HEK293 (cell line): ENCODE results near the gene PRMT6.

Source experiments
- EGR2 ChIP-seq: fragments of 450-650 bp; formaldehyde crosslinking; IDR thresholded peaks from 2 replicates; pipeline ENCODE4 v1.5.1; 2016; ENCODE audit warnings: low read depth, missing biosample characterization, missing genetic modification characterization
- GLI4 ChIP-seq: fragments of 450-650 bp; formaldehyde crosslinking; IDR thresholded peaks from 2 replicates; pipeline ENCODE4 v1.5.1; 2016; ENCODE audit warnings: missing biosample characterization, missing genetic modification characterization
- GLIS1 ChIP-seq: fragments of 450-650 bp; formaldehyde crosslinking; IDR thresholded peaks from 2 replicates; pipeline ENCODE4 v1.5.1; 2016; ENCODE audit warnings: missing biosample characterization, missing genetic modification characterization
- GLIS2 ChIP-seq: fragments of 450-650 bp; formaldehyde crosslinking; IDR thresholded peaks from 2 replicates; pipeline ENCODE4 v1.5.1; 2016; ENCODE audit warnings: missing biosample characterization, missing genetic modification characterization
- SALL2 ChIP-seq: fragments of 450-650 bp; formaldehyde crosslinking; IDR thresholded peaks from 2 replicates; pipeline ENCODE4 v1.5.0; 2017; ENCODE audit warnings: missing biosample characterization, mild to moderate bottlenecking, missing genetic modification characterization, borderline replicate concordance
- SCRT2 ChIP-seq: fragments of 450-650 bp; formaldehyde crosslinking; IDR thresholded peaks from 2 replicates; pipeline ENCODE4 v1.5.1; 2016; ENCODE audit warnings: missing biosample characterization, missing genetic modification characterization
- SP2 ChIP-seq: fragments of 450-650 bp; formaldehyde crosslinking; IDR thresholded peaks from 2 replicates; pipeline ENCODE4 v1.5.1; 2016; ENCODE audit warnings: missing biosample characterization, missing genetic modification characterization
- SP3 ChIP-seq: fragments of 450-650 bp; formaldehyde crosslinking; IDR thresholded peaks from 2 replicates; pipeline ENCODE4 v1.5.1; 2016; ENCODE audit warnings: missing biosample characterization, missing genetic modification characterization
- YY1 ChIP-seq: fragments of 450-650 bp; formaldehyde crosslinking; IDR thresholded peaks from 2 replicates; pipeline ENCODE4 v1.5.1; 2018; ENCODE audit warnings: missing biosample characterization, missing genetic modification characterization
- ZBTB7A ChIP-seq: fragments of 450-650 bp; formaldehyde crosslinking; IDR thresholded peaks from 2 replicates; pipeline ENCODE4 v1.5.1; 2016; ENCODE audit warnings: low read depth, missing biosample characterization, missing genetic modification characterization
- ZFP37 ChIP-seq: fragments of 450-650 bp; formaldehyde crosslinking; IDR thresholded peaks from 2 replicates; pipeline ENCODE4 v1.5.1; 2016; ENCODE audit warnings: missing biosample characterization, missing genetic modification characterization
- ZNF140 ChIP-seq: fragments of 450-650 bp; formaldehyde crosslinking; IDR thresholded peaks from 2 replicates; pipeline ENCODE4 v1.5.1; 2016; ENCODE audit warnings: missing biosample characterization, missing genetic modification characterization
- ZNF23 ChIP-seq: fragments of 450-650 bp; formaldehyde crosslinking; IDR thresholded peaks from 2 replicates; pipeline ENCODE4 v1.5.1; 2016; ENCODE audit warnings: missing biosample characterization, missing genetic modification characterization, borderline replicate concordance
- ZNF394 ChIP-seq: fragments of 450-650 bp; formaldehyde crosslinking; IDR thresholded peaks from 2 replicates; pipeline ENCODE4 v1.5.1; 2016; ENCODE audit warnings: missing biosample characterization, missing genetic modification characterization, mild to moderate bottlenecking, moderate library complexity, borderline replicate concordance
- ZNF501 ChIP-seq: fragments of 450-650 bp; formaldehyde crosslinking; IDR thresholded peaks from 2 replicates; pipeline ENCODE4 v1.5.1; 2016; ENCODE audit warnings: missing biosample characterization, missing genetic modification characterization
- ZNF514 ChIP-seq: fragments of 450-650 bp; formaldehyde crosslinking; IDR thresholded peaks from 2 replicates; pipeline ENCODE4 v1.5.1; 2016; ENCODE audit warnings: missing biosample characterization, missing genetic modification characterization
- ZNF555 ChIP-seq: fragments of 450-650 bp; formaldehyde crosslinking; conservative IDR thresholded peaks from 2 replicates; pipeline ENCODE4 v1.5.1; 2017; ENCODE audit warnings: missing biosample characterization, mild to moderate bottlenecking, missing genetic modification characterization, inconsistent platforms
- ZNF560 ChIP-seq: fragments of 450-650 bp; formaldehyde crosslinking; IDR thresholded peaks from 2 replicates; pipeline ENCODE4 v1.5.1; 2017; ENCODE audit warnings: missing biosample characterization, missing genetic modification characterization, borderline replicate concordance
- ZNF561 ChIP-seq: fragments of 450-650 bp; IDR thresholded peaks from 2 replicates; pipeline ENCODE4 v1.5.1; 2018; ENCODE audit warnings: missing biosample characterization, missing genetic modification characterization, borderline replicate concordance
- ZNF660 ChIP-seq: fragments of 450-650 bp; IDR thresholded peaks from 2 replicates; pipeline ENCODE4 v1.5.1; 2018; ENCODE audit warnings: missing biosample characterization, mild to moderate bottlenecking, missing genetic modification characterization
- ZNF677 ChIP-seq: fragments of 450-650 bp; IDR thresholded peaks from 2 replicates; pipeline ENCODE4 v1.5.0; 2018; ENCODE audit warnings: missing biosample characterization, mild to moderate bottlenecking, missing genetic modification characterization, moderate library complexity
- ZNF785 ChIP-seq: fragments of 450-650 bp; formaldehyde crosslinking; IDR thresholded peaks from 2 replicates; pipeline ENCODE4 v1.5.1; 2016; ENCODE audit warnings: missing biosample characterization, missing genetic modification characterization
- ZNF837 ChIP-seq: fragments of 450-650 bp; formaldehyde crosslinking; IDR thresholded peaks from 2 replicates; pipeline ENCODE4 v1.5.1; 2016; ENCODE audit warnings: missing biosample characterization, missing genetic modification characterization
- ZNF843 ChIP-seq: fragments of 450-650 bp; formaldehyde crosslinking; IDR thresholded peaks from 2 replicates; pipeline ENCODE4 v1.5.1; 2016; ENCODE audit warnings: missing biosample characterization, missing genetic modification characterization
- ZSCAN23 ChIP-seq: fragments of 450-650 bp; formaldehyde crosslinking; IDR thresholded peaks from 2 replicates; pipeline ENCODE4 v1.5.1; 2016; ENCODE audit warnings: missing biosample characterization, missing genetic modification characterization
- TF ChIP-seq, protein P1 (sequence below): fragments of 450-650 bp; formaldehyde crosslinking; conservative IDR thresholded peaks from 2 replicates; pipeline ENCODE4 v1.5.1; 2016; ENCODE audit warnings: low read depth, missing biosample characterization, missing genetic modification characterization
- TF ChIP-seq, protein P2 (sequence below): fragments of 450-650 bp; formaldehyde crosslinking; IDR thresholded peaks from 2 replicates; pipeline ENCODE4 v1.5.1; 2016; ENCODE audit warnings: missing biosample characterization, missing genetic modification characterization
- TF ChIP-seq, protein P3 (sequence below): fragments of 450-650 bp; formaldehyde crosslinking; IDR thresholded peaks from 2 replicates; pipeline ENCODE4 v1.5.1; 2016; ENCODE audit warnings: missing biosample characterization, missing genetic modification characterization

The PRMT6 gene

DNA sequence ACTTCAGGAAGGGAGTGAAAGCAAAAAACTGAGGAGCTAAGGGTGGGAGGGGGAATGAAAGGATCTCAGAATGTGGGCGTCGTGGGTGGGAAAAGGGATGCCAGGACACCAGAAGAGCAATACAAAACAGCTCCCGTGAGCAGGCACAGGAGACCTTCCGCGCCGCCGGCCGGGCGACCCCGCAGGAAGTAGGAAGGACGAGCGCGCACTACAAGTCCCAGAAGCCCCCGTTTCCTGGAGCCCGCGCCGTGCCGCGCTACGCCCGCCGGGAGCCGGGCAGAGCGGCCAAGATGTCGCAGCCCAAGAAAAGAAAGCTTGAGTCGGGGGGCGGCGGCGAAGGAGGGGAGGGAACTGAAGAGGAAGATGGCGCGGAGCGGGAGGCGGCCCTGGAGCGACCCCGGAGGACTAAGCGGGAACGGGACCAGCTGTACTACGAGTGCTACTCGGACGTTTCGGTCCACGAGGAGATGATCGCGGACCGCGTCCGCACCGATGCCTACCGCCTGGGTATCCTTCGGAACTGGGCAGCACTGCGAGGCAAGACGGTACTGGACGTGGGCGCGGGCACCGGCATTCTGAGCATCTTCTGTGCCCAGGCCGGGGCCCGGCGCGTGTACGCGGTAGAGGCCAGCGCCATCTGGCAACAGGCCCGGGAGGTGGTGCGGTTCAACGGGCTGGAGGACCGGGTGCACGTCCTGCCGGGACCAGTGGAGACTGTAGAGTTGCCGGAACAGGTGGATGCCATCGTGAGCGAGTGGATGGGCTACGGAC, at the start of gene PRMT6 (continued):
- TF ChIP-seq ZNF514 (no peak), ZBTB7A (tag by site-specific recombination) (0 out of 2 replicates have a peak, but pooled peaks have one; percentile 41), ZNF561 (tag by site-specific recombination) (peak; percentile 23; the same call in 1 of the 2 replicates), YY1 (tag by site-specific recombination) (peak; percentile 84), ZNF660 (peak; percentile 51), ZNF501 (peak; percentile 92), ZFP37 (peak; percentile 76), ZNF140 (tag by site-specific recombination) (no peak), ZNF677 (tag by site-specific recombination) (no peak), ZNF785 (tag by site-specific recombination) (no peak), ZNF23 (tag by site-specific recombination) (no peak), ZNF394 (tag by site-specific recombination) (peak; percentile 45), ZNF837 (tag by site-specific recombination) (no peak), GLI4 (tag by site-specific recombination) (0 out of 2 replicates have a peak, but pooled peaks have one; percentile 56), SCRT2 (tag by site-specific recombination) (peak; percentile 86), GLIS2 (tag by site-specific recombination) (peak; percentile 62), SP2 (tag by site-specific recombination) (peak; percentile 61), SP3 (peak; percentile 70), ZSCAN23 (tag by site-specific recombination) (no peak), SALL2 (tag by site-specific recombination) (no peak), ZNF560 (tag by site-specific recombination) (0 out of 2 replicates have a peak, but pooled peaks have one; percentile 51), ZNF555 (tag by site-specific recombination) (no peak), GLIS1 (tag by site-specific recombination) (peak; percentile 46), EGR2 (tag by site-specific recombination) (peak; percentile 86), ZNF843 (peak; percentile 59; the same call in 1 of the 2 replicates)
- TF ChIP-seq, protein P1, sequence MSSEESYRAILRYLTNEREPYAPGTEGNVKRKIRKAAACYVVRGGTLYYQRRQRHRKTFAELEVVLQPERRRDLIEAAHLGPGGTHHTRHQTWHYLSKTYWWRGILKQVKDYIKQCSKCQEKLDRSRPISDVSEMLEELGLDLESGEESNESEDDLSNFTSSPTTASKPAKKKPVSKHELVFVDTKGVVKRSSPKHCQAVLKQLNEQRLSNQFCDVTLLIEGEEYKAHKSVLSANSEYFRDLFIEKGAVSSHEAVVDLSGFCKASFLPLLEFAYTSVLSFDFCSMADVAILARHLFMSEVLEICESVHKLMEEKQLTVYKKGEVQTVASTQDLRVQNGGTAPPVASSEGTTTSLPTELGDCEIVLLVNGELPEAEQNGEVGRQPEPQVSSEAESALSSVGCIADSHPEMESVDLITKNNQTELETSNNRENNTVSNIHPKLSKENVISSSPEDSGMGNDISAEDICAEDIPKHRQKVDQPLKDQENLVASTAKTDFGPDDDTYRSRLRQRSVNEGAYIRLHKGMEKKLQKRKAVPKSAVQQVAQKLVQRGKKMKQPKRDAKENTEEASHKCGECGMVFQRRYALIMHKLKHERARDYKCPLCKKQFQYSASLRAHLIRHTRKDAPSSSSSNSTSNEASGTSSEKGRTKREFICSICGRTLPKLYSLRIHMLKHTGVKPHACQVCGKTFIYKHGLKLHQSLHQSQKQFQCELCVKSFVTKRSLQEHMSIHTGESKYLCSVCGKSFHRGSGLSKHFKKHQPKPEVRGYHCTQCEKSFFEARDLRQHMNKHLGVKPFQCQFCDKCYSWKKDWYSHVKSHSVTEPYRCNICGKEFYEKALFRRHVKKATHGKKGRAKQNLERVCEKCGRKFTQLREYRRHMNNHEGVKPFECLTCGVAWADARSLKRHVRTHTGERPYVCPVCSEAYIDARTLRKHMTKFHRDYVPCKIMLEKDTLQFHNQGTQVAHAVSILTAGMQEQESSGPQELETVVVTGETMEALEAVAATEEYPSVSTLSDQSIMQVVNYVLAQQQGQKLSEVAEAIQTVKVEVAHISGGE (tag by site-specific recombination), result peak; percentile 82
- TF ChIP-seq, protein P2, sequence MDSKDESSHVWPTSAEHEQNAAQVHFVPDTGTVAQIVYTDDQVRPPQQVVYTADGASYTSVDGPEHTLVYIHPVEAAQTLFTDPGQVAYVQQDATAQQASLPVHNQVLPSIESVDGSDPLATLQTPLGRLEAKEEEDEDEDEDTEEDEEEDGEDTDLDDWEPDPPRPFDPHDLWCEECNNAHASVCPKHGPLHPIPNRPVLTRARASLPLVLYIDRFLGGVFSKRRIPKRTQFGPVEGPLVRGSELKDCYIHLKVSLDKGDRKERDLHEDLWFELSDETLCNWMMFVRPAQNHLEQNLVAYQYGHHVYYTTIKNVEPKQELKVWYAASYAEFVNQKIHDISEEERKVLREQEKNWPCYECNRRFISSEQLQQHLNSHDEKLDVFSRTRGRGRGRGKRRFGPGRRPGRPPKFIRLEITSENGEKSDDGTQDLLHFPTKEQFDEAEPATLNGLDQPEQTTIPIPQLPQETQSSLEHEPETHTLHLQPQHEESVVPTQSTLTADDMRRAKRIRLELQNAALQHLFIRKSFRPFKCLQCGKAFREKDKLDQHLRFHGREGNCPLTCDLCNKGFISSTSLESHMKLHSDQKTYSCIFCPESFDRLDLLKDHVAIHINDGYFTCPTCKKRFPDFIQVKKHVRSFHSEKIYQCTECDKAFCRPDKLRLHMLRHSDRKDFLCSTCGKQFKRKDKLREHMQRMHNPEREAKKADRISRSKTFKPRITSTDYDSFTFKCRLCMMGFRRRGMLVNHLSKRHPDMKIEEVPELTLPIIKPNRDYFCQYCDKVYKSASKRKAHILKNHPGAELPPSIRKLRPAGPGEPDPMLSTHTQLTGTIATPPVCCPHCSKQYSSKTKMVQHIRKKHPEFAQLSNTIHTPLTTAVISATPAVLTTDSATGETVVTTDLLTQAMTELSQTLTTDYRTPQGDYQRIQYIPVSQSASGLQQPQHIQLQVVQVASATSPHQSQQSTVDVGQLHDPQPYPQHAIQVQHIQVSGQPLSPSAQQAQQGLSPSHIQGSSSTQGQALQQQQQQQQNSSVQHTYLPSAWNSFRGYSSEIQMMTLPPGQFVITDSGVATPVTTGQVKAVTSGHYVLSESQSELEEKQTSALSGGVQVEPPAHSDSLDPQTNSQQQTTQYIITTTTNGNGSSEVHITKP (tag by site-specific recombination), result peak; percentile 42; the same call in 1 of the 2 replicates
- TF ChIP-seq, protein P3, sequence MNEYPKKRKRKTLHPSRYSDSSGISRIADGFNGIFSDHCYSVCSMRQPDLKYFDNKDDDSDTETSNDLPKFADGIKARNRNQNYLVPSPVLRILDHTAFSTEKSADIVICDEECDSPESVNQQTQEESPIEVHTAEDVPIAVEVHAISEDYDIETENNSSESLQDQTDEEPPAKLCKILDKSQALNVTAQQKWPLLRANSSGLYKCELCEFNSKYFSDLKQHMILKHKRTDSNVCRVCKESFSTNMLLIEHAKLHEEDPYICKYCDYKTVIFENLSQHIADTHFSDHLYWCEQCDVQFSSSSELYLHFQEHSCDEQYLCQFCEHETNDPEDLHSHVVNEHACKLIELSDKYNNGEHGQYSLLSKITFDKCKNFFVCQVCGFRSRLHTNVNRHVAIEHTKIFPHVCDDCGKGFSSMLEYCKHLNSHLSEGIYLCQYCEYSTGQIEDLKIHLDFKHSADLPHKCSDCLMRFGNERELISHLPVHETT (tag by site-specific recombination), result no peak; the same call in 1 of the 2 replicates
